Activated T-cell treated with anti-CD3 and anti-CD28 coated beads, Interleukin-2, amount 50 U/mL, for 24 hours (primary cell): Measurements from ENCODE around the gene PSTPIP1.

Experiments
- DNase-seq: peaks from one replicate; pipeline ENCODE4 v3.0.0-alpha.2; 2020
- H3K27ac Mint-ChIP-seq: 2 replicates; pipeline ENCODE4 v1.8.0; 2020; ENCODE audit warnings: mild to moderate bottlenecking, mixed read lengths
- H3K27me3 Mint-ChIP-seq: 2 replicates; pipeline ENCODE4 v1.8.0; 2020; ENCODE audit warnings: mixed read lengths
- H3K36me3 Mint-ChIP-seq: 2 replicates; pipeline ENCODE4 v1.8.0; 2020; ENCODE audit warnings: low read depth, mixed read lengths
- H3K4me1 Mint-ChIP-seq: 2 replicates; pipeline ENCODE4 v1.8.0; 2020; ENCODE audit warnings: low read depth, mixed read lengths
- H3K4me3 Mint-ChIP-seq: 2 replicates; pipeline ENCODE4 v1.8.0; 2020; ENCODE audit warnings: mild to moderate bottlenecking, moderate library complexity, mixed read lengths
- H3K9me3 Mint-ChIP-seq: 2 replicates; pipeline ENCODE4 v1.8.0; 2020; ENCODE audit warnings: mixed read lengths

PSTPIP1 gene

GRCh38 chr15:76987276-76987675, 7.7 kb upstream of the PSTPIP1 start:
- H3K27me3 Mint-ChIP-seq = no peaks in the 10 kb centered on the region
- H3K4me3 Mint-ChIP-seq = no peak overlapping the region
- no peaks in the 10 kb centered on the region for H3K9me3 Mint-ChIP-seq
- no peaks in the 10 kb centered on the region for H3K36me3 Mint-ChIP-seq
- DNase-seq = no peak
- H3K4me1 Mint-ChIP-seq = peaks cover 54% of the 10 kb centered on the region
- peak overlapping the region; percentile 100 for H3K27ac Mint-ChIP-seq

- H3K4me1 Mint-ChIP-seq = peaks cover 63% of the 10 kb centered on the region
Observed at GRCh38 chr15:76987896-76988860, 6.7 kb upstream of the PSTPIP1 start.

GRCh38 chr15:76988867-76989780, 5.8 kb upstream of the PSTPIP1 start:
- Mint-ChIP-seq H3K27me3 (no peaks in the 10 kb centered on the region), H3K9me3 (no peaks in the 10 kb centered on the region), H3K27ac (peak overlapping the region; percentile 100), H3K4me1 (peaks cover 72% of the 10 kb centered on the region), H3K4me3 (peak overlapping the region; percentile 76), H3K36me3 (no peaks in the 10 kb centered on the region)
- DNase-seq = no peak

More at GRCh38 chr15:76987896-76988860, 6.7 kb upstream of the PSTPIP1 start:
- Mint-ChIP-seq H3K27me3 (no peaks in the 10 kb centered on the region), H3K9me3 (no peaks in the 10 kb centered on the region), H3K27ac (peak overlapping the region; percentile 100), H3K36me3 (no peaks in the 10 kb centered on the region), H3K4me3 (peak overlapping the region; percentile 76)
- peak; percentile 83 for DNase-seq

GRCh38 chr15:76991048-76991447, 3.9 kb upstream of the PSTPIP1 start:
- peaks cover 11% of the 10 kb centered on the region for H3K36me3 Mint-ChIP-seq
- no peaks in the 10 kb centered on the region for H3K9me3 Mint-ChIP-seq
- H3K4me3 Mint-ChIP-seq = no peak overlapping the region
- H3K27me3 Mint-ChIP-seq = no peaks in the 10 kb centered on the region
- peak; percentile 27 for DNase-seq
- H3K4me1 Mint-ChIP-seq = peaks cover 74% of the 10 kb centered on the region
- no peak overlapping the region for H3K27ac Mint-ChIP-seq

GRCh38 chr15:76991741-76992645, 2.9 kb upstream of the PSTPIP1 start:
- Mint-ChIP-seq H3K27ac (peak overlapping the region; percentile 96), H3K4me3 (no peak overlapping the region), H3K9me3 (no peaks in the 10 kb centered on the region), H3K27me3 (no peaks in the 10 kb centered on the region), H3K36me3 (peaks cover 18% of the 10 kb centered on the region), H3K4me1 (peaks cover 68% of the 10 kb centered on the region)
- no peak for DNase-seq

GRCh38 chr15:76993114-76993725, 1.7 kb upstream of the PSTPIP1 start:
- Mint-ChIP-seq H3K4me3 (peak overlapping the region; percentile 94), H3K36me3 (peaks cover 30% of the 10 kb centered on the region), H3K9me3 (no peaks in the 10 kb centered on the region), H3K27me3 (no peaks in the 10 kb centered on the region), H3K27ac (peak overlapping the region; percentile 96), H3K4me1 (peaks cover 68% of the 10 kb centered on the region)
- DNase-seq = peak; percentile 29

GRCh38 chr15:76994001-76994400, 925 bp upstream of the PSTPIP1 start:
- H3K4me1 Mint-ChIP-seq = peaks cover 68% of the 10 kb centered on the region
- H3K27me3 Mint-ChIP-seq = no peaks in the 10 kb centered on the region

GRCh38 chr15:76994496-76994895, 430 bp upstream of the PSTPIP1 start:
- Mint-ChIP-seq H3K27ac (peak overlapping the region; percentile 96), H3K4me3 (peak overlapping the region; percentile 94), H3K4me1 (peaks cover 69% of the 10 kb centered on the region), H3K27me3 (no peaks in the 10 kb centered on the region), H3K9me3 (no peaks in the 10 kb centered on the region), H3K36me3 (peaks cover 43% of the 10 kb centered on the region)
- DNase-seq = no peak

More at GRCh38 chr15:76994001-76994400, 925 bp upstream of the PSTPIP1 start:
- H3K4me3 Mint-ChIP-seq = peak overlapping the region; percentile 94
- peak overlapping the region; percentile 96 for H3K27ac Mint-ChIP-seq
- peaks cover 38% of the 10 kb centered on the region for H3K36me3 Mint-ChIP-seq
- H3K9me3 Mint-ChIP-seq = no peaks in the 10 kb centered on the region
- DNase-seq = peak; percentile 70

- Mint-ChIP-seq H3K4me1 (peaks cover 75% of the 10 kb centered on the region), H3K36me3 (peaks cover 58% of the 10 kb centered on the region), H3K9me3 (no peaks in the 10 kb centered on the region), H3K27me3 (no peaks in the 10 kb centered on the region), H3K4me3 (peak overlapping the region; percentile 94), H3K27ac (peak overlapping the region; percentile 96)
- no peak for DNase-seq
Observed at GRCh38 chr15:76996076-76996525, 1.2 kb downstream of the PSTPIP1 start.

- Mint-ChIP-seq H3K9me3 (no peaks in the 10 kb centered on the region), H3K4me1 (peaks cover 77% of the 10 kb centered on the region), H3K36me3 (peaks cover 64% of the 10 kb centered on the region), H3K27me3 (no peaks in the 10 kb centered on the region), H3K4me3 (peak overlapping the region; percentile 94), H3K27ac (peak overlapping the region; percentile 96)
- peak; percentile 78 for DNase-seq
Observed at GRCh38 chr15:76996526-76997401, 1.8 kb downstream of the PSTPIP1 start.

- peak; percentile 35 for DNase-seq
- H3K27ac Mint-ChIP-seq = peak overlapping the region; percentile 96
- H3K4me3 Mint-ChIP-seq = peak overlapping the region; percentile 94
- H3K4me1 Mint-ChIP-seq = peaks cover 78% of the 10 kb centered on the region
- peaks cover 79% of the 10 kb centered on the region for H3K36me3 Mint-ChIP-seq
- no peaks in the 10 kb centered on the region for H3K9me3 Mint-ChIP-seq
- H3K27me3 Mint-ChIP-seq = no peaks in the 10 kb centered on the region
Observed at GRCh38 chr15:76998663-76999285, 3.8 kb downstream of the PSTPIP1 start.

GRCh38 chr15:76999996-77000395, 5.1 kb downstream of the PSTPIP1 start:
- H3K9me3 Mint-ChIP-seq = peaks cover 5% of the 10 kb centered on the region
- H3K4me1 Mint-ChIP-seq = peaks cover 79% of the 10 kb centered on the region
- H3K27me3 Mint-ChIP-seq = no peaks in the 10 kb centered on the region
- no peak overlapping the region for H3K4me3 Mint-ChIP-seq
- peaks cover 91% of the 10 kb centered on the region for H3K36me3 Mint-ChIP-seq
- H3K27ac Mint-ChIP-seq = peak overlapping the region; percentile 96
- peak; percentile 43 for DNase-seq
